GM18526 (cell line): ENCODE measurements around the gene LGALS13.

Source experiments
- POLR2A ChIP-seq: IDR thresholded peaks from 3 replicates; pipeline ENCODE4 v1.6.1; 2011; ENCODE audit not compliant: insufficient read length; ENCODE audit errors: extremely low read depth

The LGALS13 gene, protein sequence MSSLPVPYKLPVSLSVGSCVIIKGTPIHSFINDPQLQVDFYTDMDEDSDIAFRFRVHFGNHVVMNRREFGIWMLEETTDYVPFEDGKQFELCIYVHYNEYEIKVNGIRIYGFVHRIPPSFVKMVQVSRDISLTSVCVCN

GRCh38 chr19:39602224-39602623, at the start of gene LGALS13:
LGALS13 (plus strand) TSS chr19:39602524; CDS start chr19:39602569, 45 bp downstream.
- TF ChIP-seq POLR2A, result no peak

DNA sequence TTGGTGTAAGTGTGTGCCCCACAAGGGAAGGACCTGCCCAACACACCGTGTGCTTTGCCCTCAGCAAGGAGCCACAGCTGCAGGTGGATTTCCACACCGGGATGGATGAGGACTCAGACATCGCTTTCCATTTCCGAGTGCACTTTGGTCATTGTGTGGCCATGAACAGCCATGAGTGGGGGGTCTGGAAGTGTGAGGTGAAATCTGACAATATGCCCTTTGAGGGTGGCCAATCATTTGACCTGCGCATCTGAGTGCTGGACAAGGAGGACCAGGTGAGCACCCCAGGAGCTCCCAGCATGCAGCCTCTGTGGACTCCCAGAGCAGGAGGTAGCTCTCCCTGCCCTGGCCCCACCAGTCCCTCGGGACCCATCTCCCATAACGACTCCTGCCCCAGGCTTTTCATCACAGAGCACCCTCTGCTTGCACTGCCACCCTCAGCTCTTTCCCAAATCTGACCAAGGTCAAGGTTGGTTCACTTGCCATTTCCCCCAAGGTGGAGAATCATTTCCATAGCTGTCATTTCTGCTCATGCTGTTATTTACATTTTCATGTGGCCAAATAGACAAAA, 49.2 kb upstream of the LGALS13 start:
- TF ChIP-seq POLR2A, result no peak

DNA sequence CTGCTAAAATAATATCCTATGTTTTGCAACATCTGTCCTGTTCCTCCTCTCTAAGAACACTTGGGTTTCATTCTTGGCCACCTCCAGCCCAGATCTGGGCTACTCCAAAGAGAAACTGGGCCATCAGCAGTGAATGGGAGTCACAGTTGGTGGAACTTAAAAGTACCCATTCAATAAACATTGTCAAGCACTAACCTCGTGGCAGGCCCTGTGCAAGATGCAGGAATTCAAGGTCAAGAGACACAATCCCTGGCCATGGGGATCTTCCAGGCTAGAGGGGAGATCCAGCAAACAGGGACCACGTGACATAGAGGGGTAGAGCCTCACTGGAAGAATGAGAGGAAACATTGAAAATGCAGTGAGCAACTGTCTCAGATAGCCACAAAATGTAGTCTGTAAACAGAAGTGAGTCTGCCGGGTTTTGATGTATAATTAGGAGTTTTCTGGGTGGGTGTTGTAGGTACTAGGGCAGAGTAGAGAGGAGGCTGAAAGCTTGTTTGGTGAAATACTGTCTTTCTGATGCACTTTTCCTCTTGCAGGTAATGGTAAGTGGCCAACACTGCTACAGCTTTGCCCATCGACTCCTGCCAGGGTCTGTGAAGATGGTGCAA, 47.5 kb upstream of the LGALS13 start:
- no peak for TF ChIP-seq POLR2A

DNA sequence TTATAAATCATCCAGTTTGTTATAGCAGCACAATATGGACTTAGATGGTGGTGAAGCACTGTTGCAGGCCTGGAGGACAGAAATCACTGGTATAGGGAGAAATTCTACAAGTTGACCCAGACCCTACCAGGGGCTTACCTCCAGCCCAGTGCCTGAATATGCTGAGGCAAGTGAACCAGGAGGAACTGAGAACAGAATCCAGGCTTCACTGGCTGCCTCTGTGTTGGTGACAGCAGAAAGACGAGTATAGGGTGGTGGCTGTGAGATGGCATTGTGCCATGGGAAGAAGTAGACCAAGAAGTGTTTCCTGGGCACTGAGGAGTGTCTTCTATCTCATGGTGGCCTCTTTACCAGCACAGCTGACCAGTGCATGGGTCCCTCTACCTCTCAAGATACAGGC, 46.4 kb upstream of the LGALS13 start:
- no peak for TF ChIP-seq POLR2A

GRCh38 chr19:39557811-39558623, 44.3 kb upstream of the LGALS13 start:
- TF ChIP-seq POLR2A, result no peak

DNA sequence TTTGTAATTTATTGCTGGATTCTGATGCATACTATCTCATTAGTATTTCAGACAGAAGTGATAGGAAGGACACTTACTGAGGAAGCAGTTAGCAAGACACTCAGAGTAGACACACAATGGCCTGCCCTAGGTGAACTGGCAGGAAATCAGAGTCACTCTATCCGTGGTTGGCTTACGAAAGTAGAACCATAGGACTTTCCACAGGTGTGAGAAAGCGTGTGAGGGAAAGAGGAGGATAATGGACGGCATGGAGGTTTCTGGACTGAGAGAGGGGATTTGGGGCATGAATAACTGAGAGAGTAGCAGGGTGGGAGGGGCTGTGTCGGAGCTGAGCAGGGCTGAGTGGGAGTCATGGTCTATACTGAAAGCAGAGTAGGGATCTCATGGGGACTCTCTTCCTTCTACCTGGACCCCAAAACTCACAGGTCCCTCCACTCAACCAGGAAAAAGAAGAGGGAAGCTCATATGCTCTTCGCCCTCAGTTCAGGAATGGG, 43.7 kb upstream of the LGALS13 start:
- TF ChIP-seq POLR2A, result no peak

GRCh38 chr19:39563408-39563807, 38.9 kb upstream of the LGALS13 start:
- no peak for TF ChIP-seq POLR2A

- no peak for TF ChIP-seq POLR2A
These were observed 36.3 kb upstream of the LGALS13 start for GRCh38 chr19:39566064-39566463.

- TF ChIP-seq POLR2A, result no peak
These were observed 33.7 kb upstream of the LGALS13 start for GRCh38 chr19:39568604-39569003.

GRCh38 chr19:39582442-39582841, 19.9 kb upstream of the LGALS13 start:
- no peak for TF ChIP-seq POLR2A

DNA sequence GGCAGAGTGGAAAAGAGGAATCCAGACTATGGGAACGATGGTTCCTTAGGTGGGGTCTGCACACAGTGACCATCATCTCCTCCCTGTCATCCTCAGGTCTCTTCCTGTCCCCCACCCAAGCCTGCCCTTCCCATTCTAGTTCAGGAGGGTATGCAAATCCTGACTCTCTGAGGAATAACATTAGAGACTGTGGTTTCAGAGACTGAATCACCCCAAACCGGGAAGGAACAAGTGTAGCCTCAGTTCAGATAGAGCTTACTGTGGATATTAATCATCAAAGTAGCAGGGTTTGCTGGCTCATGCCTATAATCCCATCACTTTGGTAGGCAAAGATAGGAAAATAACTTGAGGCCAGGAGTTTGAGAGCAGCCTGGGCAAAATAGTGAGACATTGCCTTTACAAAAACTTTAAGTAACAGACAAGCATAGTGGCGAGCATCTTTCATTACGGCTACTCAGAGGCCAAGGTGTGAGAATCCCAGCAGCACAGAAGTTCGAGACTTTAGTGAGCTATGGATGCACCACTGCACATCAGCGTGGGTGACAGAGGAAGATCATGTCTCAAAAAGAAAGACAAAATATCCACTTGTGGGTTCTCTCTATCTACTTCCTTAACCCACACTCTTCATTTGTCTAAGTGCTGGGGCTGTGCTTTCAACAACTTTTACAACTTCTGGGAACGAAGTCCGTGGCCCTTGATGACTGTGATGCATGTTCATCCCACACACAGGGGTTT, 19.3 kb upstream of the LGALS13 start:
- no peak for TF ChIP-seq POLR2A

DNA sequence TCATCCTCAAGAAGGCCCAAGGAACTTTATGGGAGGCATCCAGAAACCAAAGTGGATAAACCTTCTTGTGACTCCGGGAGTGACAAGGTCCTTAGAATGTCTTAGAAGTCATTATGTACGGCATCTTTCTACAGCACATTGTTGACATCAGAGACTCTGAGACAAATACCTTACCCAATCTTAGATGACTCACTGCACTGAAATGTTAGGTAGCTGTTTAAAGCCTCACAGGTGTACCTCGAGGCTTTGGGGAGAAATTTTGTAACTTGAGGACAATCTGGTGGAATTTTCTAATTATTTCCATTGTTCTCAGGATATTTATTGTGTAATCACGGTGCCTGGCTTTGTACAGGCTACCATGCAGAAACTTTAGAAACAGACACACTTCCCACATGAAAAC, 14.8 kb upstream of the LGALS13 start:
- no peak for TF ChIP-seq POLR2A

GRCh38 chr19:39588066-39588465, 14.3 kb upstream of the LGALS13 start:
- no peak for TF ChIP-seq POLR2A

GRCh38 chr19:39590265-39590664, 12.1 kb upstream of the LGALS13 start:
- no peak for TF ChIP-seq POLR2A

DNA sequence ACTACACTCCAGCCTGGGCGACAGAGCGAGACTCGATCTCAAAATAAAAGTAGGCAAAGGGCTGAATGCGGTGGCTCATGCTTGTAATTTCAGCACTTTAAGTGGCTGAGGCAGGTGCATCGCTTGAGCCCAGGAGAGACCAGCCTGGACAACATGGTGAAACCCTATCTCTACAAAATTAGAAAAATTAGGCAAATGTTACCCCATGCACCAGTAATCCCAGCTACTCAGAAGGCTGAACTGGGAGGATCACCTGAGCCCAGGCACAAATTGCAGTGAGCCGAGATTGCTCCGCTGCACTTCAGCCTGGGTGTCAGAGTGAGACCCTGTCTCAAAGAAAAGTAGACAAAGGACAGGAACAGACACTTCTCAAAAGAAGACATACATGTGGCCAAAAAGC, 9.9 kb upstream of the LGALS13 start:
- TF ChIP-seq POLR2A, result no peak
